Vagina (tissue), 2 donors: Measurements from ENCODE around the gene EARS2.

Experiments used
- POLR2A ChIP-seq, 2 donors: fragments of 450-650 bp; IDR thresholded peaks; one replicate each; pipeline ENCODE4 v1.6.1; 2017; ENCODE audit warnings: antibody characterized with exemption in 2 of 2, mild to moderate bottlenecking in 2 of 2, moderate library complexity in 2 of 2
- POLR2AphosphoS5 ChIP-seq, 2 donors: sonication (generic); formaldehyde crosslinking; IDR thresholded peaks; one replicate each; pipeline ENCODE4 v1.9.0; 2017; ENCODE audit warnings: antibody characterized with exemption in 2 of 2, mild to moderate bottlenecking in 2 of 2, low read depth in 1 of 2; ENCODE audit not compliant: insufficient read depth in 1 of 2
- TF ChIP-seq, protein P1 (sequence below), 3 experiments: fragments of 450-650 bp in 2 of 3; fragments of 200-600 bp in 1 of 3; sonication (generic) in 1 of 3; IDR thresholded peaks; one replicate each; pipeline ENCODE4 v1.5.1; 2017 to 2019; ENCODE audit warnings: antibody characterized with exemption in 3 of 3, mild to moderate bottlenecking in 2 of 3, moderate library complexity in 2 of 3

DNA sequence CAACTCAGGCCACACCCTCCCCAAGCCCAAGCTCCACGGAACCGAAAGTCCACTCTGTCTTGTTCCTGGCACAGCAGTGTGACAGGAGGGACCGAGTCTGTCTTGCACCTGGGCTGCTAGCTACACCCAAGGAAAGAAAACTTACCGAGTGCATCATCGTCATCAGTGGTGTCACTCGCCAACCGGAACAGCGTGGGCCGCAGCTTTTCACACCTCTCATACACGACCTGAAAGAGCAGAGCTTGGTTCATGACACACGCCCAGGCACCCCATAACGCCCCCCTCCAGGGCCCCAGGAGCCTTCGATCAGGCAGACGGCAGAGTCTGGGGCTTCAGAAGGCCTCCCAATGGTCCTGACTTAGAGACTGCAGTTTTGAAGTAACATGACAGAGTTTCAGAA, 74.4 kb downstream of the EARS2 start:
- TF ChIP-seq POLR2AphosphoS5 (IDR thresholded peaks at IDR 0.05; ENCODE audit: insufficient read depth in 1 of 2, low read depth in 1 of 2), result no peak
- TF ChIP-seq, protein P1, sequence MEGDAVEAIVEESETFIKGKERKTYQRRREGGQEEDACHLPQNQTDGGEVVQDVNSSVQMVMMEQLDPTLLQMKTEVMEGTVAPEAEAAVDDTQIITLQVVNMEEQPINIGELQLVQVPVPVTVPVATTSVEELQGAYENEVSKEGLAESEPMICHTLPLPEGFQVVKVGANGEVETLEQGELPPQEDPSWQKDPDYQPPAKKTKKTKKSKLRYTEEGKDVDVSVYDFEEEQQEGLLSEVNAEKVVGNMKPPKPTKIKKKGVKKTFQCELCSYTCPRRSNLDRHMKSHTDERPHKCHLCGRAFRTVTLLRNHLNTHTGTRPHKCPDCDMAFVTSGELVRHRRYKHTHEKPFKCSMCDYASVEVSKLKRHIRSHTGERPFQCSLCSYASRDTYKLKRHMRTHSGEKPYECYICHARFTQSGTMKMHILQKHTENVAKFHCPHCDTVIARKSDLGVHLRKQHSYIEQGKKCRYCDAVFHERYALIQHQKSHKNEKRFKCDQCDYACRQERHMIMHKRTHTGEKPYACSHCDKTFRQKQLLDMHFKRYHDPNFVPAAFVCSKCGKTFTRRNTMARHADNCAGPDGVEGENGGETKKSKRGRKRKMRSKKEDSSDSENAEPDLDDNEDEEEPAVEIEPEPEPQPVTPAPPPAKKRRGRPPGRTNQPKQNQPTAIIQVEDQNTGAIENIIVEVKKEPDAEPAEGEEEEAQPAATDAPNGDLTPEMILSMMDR (IDR thresholded peaks at IDR 0.05), result no peak
- no peak for TF ChIP-seq POLR2A (IDR thresholded peaks at IDR 0.05)
